Endothelial cell of umbilical vein (primary cell): ENCODE measurements around the gene HUNK.

ENCODE experiments used
- FOS ChIP-seq: IDR thresholded peaks from 2 replicates; pipeline ENCODE4 v1.6.1; 2011; ENCODE audit warnings: mild to moderate bottlenecking, low read length, moderate library complexity, borderline replicate concordance; ENCODE audit not compliant: insufficient read depth
- MYC ChIP-seq: IDR thresholded peaks from one replicate; pipeline ENCODE4 v1.6.1; 2011; ENCODE audit warnings: mild to moderate bottlenecking, low read depth, low read length
- TF ChIP-seq, protein P1 (sequence below), 2 donors: IDR thresholded peaks; 1 replicate in 1 of 2; 2 replicates in 1 of 2; pipeline ENCODE4 v1.5.1; 2011; ENCODE audit warnings: low read length in 2 of 2, mild to moderate bottlenecking in 2 of 2, moderate library complexity in 2 of 2, control low read depth in 1 of 2, inconsistent platforms in 1 of 2, low read depth in 1 of 2; ENCODE audit not compliant: insufficient read depth in 1 of 2; ENCODE audit errors: extremely low read depth in 1 of 2
- TF ChIP-seq, protein P2 (sequence below): IDR thresholded peaks from 2 replicates; pipeline ENCODE4 v1.6.1; 2011; ENCODE audit not compliant: insufficient read depth, insufficient read length

DNA sequence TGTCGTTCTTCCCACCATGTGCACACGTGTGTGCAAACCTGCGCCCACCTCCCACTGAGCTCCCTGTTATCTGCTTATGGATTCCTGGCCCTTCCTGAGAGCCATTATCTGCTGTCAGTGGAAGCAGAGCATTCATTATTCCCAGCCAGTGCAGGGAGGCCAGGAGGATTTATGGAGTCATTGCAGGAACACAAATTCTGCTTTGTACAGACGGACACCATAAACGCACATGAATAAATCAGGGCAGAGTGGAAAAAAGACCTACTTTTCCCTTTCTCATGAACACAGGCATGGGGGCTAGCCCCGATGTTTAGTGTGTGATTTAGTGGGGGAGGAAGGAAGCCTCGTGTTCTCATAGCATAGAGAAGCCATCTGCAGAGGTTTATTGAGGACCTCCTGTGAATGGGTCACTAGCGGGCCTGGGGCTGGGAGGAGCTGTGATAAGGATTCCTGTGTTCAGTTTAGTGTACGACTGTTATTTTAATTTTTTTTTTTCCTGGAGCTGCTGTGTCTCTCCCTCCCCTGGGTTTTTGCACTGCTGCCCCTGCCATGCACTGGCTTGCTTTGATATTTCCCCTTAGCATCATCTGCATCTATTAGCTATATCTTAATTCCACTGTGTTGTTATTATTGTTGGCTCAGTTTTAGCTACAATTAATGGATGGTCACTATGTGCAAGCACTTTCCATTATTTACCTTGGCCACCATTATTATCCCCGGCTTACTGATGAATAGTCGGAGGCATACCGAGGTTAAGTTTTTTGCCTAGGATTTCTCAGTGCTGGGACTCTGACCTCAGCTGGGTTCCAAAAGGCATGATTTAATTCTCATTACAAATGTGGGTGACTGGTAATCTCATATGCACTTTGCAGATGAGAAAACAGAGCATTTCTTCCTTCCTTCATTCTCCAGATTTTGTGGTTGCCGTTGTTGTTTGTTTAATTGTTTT, 33.0 kb downstream of the HUNK start:
- TF ChIP-seq, protein P1, sequence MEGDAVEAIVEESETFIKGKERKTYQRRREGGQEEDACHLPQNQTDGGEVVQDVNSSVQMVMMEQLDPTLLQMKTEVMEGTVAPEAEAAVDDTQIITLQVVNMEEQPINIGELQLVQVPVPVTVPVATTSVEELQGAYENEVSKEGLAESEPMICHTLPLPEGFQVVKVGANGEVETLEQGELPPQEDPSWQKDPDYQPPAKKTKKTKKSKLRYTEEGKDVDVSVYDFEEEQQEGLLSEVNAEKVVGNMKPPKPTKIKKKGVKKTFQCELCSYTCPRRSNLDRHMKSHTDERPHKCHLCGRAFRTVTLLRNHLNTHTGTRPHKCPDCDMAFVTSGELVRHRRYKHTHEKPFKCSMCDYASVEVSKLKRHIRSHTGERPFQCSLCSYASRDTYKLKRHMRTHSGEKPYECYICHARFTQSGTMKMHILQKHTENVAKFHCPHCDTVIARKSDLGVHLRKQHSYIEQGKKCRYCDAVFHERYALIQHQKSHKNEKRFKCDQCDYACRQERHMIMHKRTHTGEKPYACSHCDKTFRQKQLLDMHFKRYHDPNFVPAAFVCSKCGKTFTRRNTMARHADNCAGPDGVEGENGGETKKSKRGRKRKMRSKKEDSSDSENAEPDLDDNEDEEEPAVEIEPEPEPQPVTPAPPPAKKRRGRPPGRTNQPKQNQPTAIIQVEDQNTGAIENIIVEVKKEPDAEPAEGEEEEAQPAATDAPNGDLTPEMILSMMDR (IDR thresholded peaks at IDR 0.05; ENCODE audit: extremely low read depth in 1 of 2, insufficient read depth in 1 of 2, low read depth in 1 of 2, low read length in 2 of 2), result no peak
- TF ChIP-seq FOS (no peak), MYC (no peak)
- TF ChIP-seq, protein P2, sequence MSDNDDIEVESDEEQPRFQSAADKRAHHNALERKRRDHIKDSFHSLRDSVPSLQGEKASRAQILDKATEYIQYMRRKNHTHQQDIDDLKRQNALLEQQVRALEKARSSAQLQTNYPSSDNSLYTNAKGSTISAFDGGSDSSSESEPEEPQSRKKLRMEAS, result no peak
